Measurements from ENCODE around the gene RASA3. TPM values are rescaled to one million over a fixed set of nuclear protein-coding genes. Genes with fewer than 3 reads are reported as not detected.
A peak's percentile ranks its signal among the peaks of the same experiment; 100 is the strongest.
"Not testable (repeated sequence)": the region's sequence is repeated elsewhere in the genome, so short reads cannot be mapped to it uniquely, and the experiment has no call there.

Gene RASA3
- total RNA-seq, 1 donor from 2014 or later, result 29.9 TPM

GRCh38 chr13:113991676-113992179 is 140.7 kb downstream of the RASA3 start:
- peaks cover 34% of the 10 kb centered on the region for H3K36me3 Mint-ChIP-seq (ENCODE audit: low read depth)
- no peak for TF ChIP-seq CTCF (IDR thresholded peaks at IDR 0.05)
- DNase-seq (ENCODE audit: low spot score), result no peak
- H3K4me1 Mint-ChIP-seq (ENCODE audit: low read depth), result no peaks in the 10 kb centered on the region
- no peak overlapping the region for H3K27ac Mint-ChIP-seq (ENCODE audit: unreplicated experiment)
- no peaks in the 10 kb centered on the region for H3K9me3 Mint-ChIP-seq (ENCODE audit: low read depth)
- H3K27me3 Mint-ChIP-seq (ENCODE audit: low read depth), result no peaks in the 10 kb centered on the region
- no peak overlapping the region for H3K4me3 Mint-ChIP-seq (ENCODE audit: unreplicated experiment)

GRCh38 chr13:113991191-113991669 is 141.2 kb downstream of the RASA3 start:
- no peaks in the 10 kb centered on the region for H3K27me3 Mint-ChIP-seq (ENCODE audit: low read depth)
- TF ChIP-seq CTCF (IDR thresholded peaks at IDR 0.05), result no peak

GRCh38 chr13:113990321-113990837 is 142.0 kb downstream of the RASA3 start:
- peak; percentile 67 for DNase-seq (ENCODE audit: low spot score)
- Mint-ChIP-seq H3K9me3 (ENCODE audit: low read depth) (no peaks in the 10 kb centered on the region), H3K36me3 (ENCODE audit: low read depth) (peaks cover 34% of the 10 kb centered on the region), H3K27ac (ENCODE audit: unreplicated experiment) (no peak overlapping the region), H3K4me3 (ENCODE audit: unreplicated experiment) (no peak overlapping the region), H3K4me1 (ENCODE audit: low read depth) (no peaks in the 10 kb centered on the region), H3K27me3 (ENCODE audit: low read depth) (no peaks in the 10 kb centered on the region)
- TF ChIP-seq CTCF (IDR thresholded peaks at IDR 0.05), result no peak

More at GRCh38 chr13:113991191-113991669, 141.2 kb downstream of the RASA3 start:
- no peak for DNase-seq (ENCODE audit: low spot score)
- H3K9me3 Mint-ChIP-seq (ENCODE audit: low read depth), result no peaks in the 10 kb centered on the region
- H3K36me3 Mint-ChIP-seq (ENCODE audit: low read depth), result peaks cover 34% of the 10 kb centered on the region
- H3K4me1 Mint-ChIP-seq (ENCODE audit: low read depth), result no peaks in the 10 kb centered on the region
- H3K27ac Mint-ChIP-seq (ENCODE audit: unreplicated experiment), result no peak overlapping the region
- H3K4me3 Mint-ChIP-seq (ENCODE audit: unreplicated experiment), result no peak overlapping the region

GRCh38 chr13:113989585-113990300 is 142.7 kb downstream of the RASA3 start:
- no peaks in the 10 kb centered on the region for H3K9me3 Mint-ChIP-seq (ENCODE audit: low read depth)
- no peaks in the 10 kb centered on the region for H3K4me1 Mint-ChIP-seq (ENCODE audit: low read depth)
- peaks cover 34% of the 10 kb centered on the region for H3K36me3 Mint-ChIP-seq (ENCODE audit: low read depth)
- H3K4me3 Mint-ChIP-seq (ENCODE audit: unreplicated experiment), result no peak overlapping the region
- DNase-seq (ENCODE audit: low spot score), result peak; percentile 65
- no peak for TF ChIP-seq CTCF (IDR thresholded peaks at IDR 0.05)
- no peaks in the 10 kb centered on the region for H3K27me3 Mint-ChIP-seq (ENCODE audit: low read depth)
- H3K27ac Mint-ChIP-seq (ENCODE audit: unreplicated experiment), result no peak overlapping the region

GRCh38 chr13:113988859-113989258 is 143.6 kb downstream of the RASA3 start:
- not testable (repeated sequence) for H3K4me3 Mint-ChIP-seq (ENCODE audit: unreplicated experiment); DNase-seq (ENCODE audit: low spot score); H3K4me1 Mint-ChIP-seq (ENCODE audit: low read depth); H3K27me3 Mint-ChIP-seq (ENCODE audit: low read depth); H3K27ac Mint-ChIP-seq (ENCODE audit: unreplicated experiment); H3K9me3 Mint-ChIP-seq (ENCODE audit: low read depth)
- peaks cover 33% of the 10 kb centered on the region for H3K36me3 Mint-ChIP-seq (ENCODE audit: low read depth)

All from chondrocyte (in vitro differentiated cells).